Fibroblast of the aortic adventitia (primary cell): ENCODE data around the gene HOXC5. TPM values are rescaled to one million over a fixed set of nuclear protein-coding genes. Genes with fewer than 3 reads are reported as not detected.
A peak's percentile ranks its signal among the peaks of the same experiment; 100 is the strongest.

Source experiments
- DNase-seq: peaks from one replicate; pipeline ENCODE4 v3.0.0-alpha.2; 2010; ENCODE audit warnings: low read depth
- H3K4me3 ChIP-seq: 2 replicates; pipeline ENCODE4 v1.5.1; 2011; ENCODE audit warnings: low read depth, mild to moderate bottlenecking, control low read depth, low read length, moderate library complexity
- total RNA-seq: library from RNA; depleted of rRNA; stranded (reverse); fragments of >200 nt; gene quantifications from 2 replicates; pipeline ENCODE4 v1.2.3, GENCODE V29; 2012; ENCODE audit warnings: low replicate concordance
- TF ChIP-seq, protein P1 (sequence below): IDR thresholded peaks from 2 replicates; pipeline ENCODE4 v1.5.1; 2011; ENCODE audit warnings: mild to moderate bottlenecking, low read length, control low read depth, inconsistent platforms; ENCODE audit not compliant: insufficient read depth

Gene HOXC5
- total RNA-seq, 1 donor = 0.18 TPM

DNA sequence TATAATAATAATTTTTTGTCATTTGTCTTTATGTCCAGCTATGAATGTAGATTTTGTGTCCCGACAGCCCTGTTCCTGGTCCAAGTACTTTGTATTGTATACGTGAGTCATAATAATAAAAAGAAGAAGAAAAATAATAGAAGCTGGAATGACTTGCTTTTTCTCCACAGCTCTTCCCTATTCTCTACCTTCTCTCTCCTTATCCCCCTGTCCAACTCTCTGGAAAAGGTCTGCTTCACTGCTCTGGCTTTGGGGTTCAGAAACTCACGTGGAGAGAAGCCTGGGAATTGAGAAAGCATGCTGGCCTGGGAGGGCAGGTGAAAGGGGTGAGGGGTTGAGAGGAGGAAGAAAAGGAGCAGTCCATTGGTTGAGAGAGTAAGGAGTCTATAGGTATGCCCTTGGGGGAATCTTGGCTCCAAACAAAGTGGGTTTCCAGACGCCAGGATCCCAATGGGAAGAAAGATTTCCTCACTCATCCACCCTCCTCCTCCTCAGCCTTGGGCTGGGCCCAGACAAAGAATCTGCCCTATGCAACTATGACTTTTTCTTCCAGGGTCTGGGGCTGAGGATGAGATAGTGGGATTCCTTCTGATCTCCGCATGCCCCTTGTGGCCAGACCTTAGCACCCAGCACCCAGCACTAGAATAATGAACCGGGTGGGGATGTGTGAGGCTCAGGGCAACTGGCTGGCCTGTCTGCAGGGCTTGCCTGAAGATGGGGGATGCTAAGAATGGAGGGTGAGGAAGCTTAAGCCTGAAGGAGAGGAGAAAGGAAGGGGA lies 20.0 kb upstream of the HOXC5 start:
- TF ChIP-seq, protein P1, sequence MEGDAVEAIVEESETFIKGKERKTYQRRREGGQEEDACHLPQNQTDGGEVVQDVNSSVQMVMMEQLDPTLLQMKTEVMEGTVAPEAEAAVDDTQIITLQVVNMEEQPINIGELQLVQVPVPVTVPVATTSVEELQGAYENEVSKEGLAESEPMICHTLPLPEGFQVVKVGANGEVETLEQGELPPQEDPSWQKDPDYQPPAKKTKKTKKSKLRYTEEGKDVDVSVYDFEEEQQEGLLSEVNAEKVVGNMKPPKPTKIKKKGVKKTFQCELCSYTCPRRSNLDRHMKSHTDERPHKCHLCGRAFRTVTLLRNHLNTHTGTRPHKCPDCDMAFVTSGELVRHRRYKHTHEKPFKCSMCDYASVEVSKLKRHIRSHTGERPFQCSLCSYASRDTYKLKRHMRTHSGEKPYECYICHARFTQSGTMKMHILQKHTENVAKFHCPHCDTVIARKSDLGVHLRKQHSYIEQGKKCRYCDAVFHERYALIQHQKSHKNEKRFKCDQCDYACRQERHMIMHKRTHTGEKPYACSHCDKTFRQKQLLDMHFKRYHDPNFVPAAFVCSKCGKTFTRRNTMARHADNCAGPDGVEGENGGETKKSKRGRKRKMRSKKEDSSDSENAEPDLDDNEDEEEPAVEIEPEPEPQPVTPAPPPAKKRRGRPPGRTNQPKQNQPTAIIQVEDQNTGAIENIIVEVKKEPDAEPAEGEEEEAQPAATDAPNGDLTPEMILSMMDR = no peak
- no peak for DNase-seq
- H3K4me3 ChIP-seq = no peak overlapping the region

DNA sequence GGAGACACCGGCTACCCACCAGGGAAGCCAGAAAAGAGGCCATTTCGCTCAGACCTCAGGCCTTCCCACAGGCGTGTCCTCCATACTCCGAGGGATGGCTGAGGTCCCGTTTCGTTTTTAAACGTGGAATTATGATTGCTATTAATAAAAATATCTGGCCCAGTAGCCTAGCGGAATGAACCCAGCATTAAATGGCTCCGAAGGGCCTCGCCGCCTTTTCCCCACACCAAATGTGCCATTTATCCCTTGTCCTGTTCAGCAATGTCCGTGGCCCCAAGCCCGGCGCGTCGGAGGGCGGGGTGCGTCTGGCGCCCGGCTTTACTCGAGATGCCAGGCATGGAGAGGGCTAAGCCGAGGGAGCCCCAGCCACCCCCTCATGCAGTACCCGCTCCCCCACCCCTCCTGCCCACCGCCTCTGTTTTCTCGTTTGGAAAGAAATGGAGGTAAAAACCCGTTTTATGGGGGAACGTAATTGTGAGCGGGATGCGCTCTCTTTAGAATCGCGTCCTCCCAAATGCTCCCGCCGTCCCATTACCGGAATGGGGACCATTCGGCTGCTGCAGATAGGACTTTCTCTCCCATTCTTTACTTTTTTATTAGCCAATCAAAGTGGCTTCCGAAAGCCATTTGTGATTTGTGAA lies 18.4 kb upstream of the HOXC5 start:
- H3K4me3 ChIP-seq = no peak overlapping the region
- no peak for DNase-seq

DNA sequence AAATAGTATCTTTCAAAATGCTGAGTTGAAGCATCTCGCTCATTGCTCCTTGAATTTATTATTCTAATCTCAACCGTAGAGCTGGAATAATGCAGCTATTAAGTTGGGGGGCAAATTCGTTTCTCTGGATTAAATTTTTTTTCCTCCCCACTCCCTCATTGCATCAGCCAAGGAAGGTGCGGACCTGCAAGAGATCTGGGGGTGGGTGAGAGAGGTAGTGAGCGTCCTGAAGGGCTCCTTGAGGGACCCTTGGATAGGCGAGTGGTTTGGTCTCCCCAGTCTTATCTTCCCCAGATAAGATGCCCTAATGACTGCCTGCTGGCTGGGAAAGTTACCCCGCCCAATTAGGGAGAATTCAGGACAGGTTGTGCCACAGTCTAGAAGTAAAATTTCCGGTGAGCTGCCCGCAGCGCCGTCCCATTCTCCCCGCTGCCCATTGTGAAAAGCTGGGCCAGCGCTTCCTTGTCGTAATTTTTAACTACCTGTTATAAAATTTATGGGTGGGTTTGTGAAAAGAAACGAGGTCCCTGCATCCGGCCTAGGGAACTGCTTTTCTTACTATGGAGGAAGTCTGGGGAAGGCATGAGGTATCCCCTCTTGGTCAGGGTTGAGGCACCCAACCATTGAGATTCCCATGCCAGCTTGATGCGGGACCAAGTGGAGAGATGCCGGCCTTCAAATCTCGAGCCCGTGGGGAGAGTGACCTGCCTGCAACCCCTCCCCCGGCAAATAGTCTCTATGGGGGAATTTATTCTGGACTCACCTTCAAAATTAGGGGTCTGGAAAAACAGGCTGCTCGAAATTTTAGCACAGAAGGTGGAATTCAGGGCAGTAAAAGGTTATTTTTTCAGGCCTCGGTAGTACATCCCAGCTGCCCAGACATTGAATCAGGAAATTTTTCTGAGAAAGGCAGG lies 17.6 kb upstream of the HOXC5 start:
- no peak overlapping the region for H3K4me3 ChIP-seq
- TF ChIP-seq, protein P1 = no peak
- DNase-seq = no peak

More for the DNA sequence above, 18.4 kb upstream of the HOXC5 start:
- TF ChIP-seq, protein P1 = no peak

DNA sequence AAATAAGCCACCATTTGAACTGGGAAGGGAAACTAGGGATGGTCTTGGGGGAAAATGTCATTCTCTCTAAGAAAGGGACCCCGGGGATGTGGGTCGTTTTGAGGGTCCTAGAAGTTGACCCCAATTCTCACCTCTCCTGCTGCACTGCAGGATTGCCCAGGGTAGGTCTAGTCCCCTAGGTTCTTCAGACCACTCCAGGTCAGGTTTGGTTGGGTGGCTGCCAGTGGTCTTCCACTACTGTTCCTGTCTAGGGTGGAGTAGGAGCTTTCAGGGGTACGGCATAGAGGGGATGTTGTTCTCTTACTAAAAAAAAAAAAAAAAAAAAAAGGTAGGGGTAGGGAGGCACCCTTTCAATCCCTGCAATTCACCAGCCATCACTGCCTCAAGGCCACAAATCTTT lies 16.8 kb upstream of the HOXC5 start:
- DNase-seq = no peak
- TF ChIP-seq, protein P1 = no peak
- H3K4me3 ChIP-seq = no peak overlapping the region

DNA sequence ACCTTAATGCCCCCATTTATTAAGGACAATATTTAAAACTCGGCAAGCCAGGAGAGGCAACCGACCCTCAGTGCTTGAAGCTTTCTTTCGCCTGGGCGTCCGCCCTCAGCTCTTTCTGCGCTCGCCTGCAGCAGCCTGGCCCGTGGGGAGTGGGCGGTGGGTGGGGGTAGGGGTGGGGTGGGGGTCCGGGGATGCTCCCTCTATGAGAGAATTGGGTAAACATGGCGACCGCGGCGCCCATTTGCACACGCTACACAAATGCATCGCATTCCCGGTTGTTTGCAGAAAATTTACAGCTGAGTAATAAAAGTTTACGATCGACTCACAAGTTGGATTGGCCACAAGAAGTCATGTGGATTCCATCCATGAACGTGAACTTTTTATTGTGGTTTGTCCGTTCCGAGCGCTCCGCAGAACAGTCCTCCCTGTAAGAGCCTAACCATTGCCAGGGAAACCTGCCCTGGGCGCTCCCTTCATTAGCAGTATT lies 16.3 kb upstream of the HOXC5 start:
- DNase-seq = peak; percentile 42
- TF ChIP-seq, protein P1 = no peak
- H3K4me3 ChIP-seq = peak overlapping the region; percentile 28

DNA sequence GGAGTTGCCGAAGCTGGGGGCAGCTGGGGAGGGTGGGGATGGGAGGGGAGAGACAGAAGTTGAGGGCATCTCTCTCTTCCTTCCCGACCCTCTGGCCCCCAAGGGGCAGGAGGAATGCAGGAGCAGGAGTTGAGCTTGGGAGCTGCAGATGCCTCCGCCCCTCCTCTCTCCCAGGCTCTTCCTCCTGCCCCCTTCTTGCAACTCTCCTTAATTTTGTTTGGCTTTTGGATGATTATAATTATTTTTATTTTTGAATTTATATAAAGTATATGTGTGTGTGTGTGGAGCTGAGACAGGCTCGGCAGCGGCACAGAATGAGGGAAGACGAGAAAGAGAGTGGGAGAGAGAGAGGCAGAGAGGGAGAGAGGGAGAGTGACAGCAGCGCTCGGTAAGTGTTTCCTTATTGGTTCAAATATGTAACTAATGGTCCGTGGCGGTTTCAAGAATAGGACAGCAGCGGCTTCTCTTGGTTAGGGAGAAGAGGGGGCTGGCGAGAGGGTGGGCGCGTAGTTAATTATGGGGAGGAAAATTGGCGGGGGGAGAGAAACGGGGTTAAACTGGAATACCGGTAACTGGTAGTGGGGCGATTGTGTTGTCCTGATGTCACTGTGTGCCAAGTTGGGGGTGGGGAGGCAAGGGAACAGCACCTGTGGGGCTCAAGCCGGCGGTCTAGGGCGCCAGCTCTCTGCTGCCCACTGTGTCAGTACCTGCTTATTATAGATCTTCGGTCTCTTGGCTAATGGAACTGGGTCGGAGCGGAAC lies 15.6 kb upstream of the HOXC5 start:
- TF ChIP-seq, protein P1 = peak; percentile 15
- no peak for DNase-seq
- peak overlapping the region; percentile 58 for H3K4me3 ChIP-seq
